NCI-H1694 (cell line): ENCODE data around the gene SKA2.
"Not testable (repeated sequence)": the region's sequence is repeated elsewhere in the genome, so short reads cannot be mapped to it uniquely, and the experiment has no call there.

ENCODE experiments used
- DNase-seq: peaks from one replicate; lab custom pipeline; 2025; lab: John Stamatoyannopoulos, UW

SKA2 gene

GRCh38 chr17:59151591-59151990, 3.4 kb downstream of the SKA2 start:
- no peak for DNase-seq

- no peak for DNase-seq
Measured at GRCh38 chr17:59151006-59151405, 4.0 kb downstream of the SKA2 start.

GRCh38 chr17:59149841-59150511, 5.0 kb downstream of the SKA2 start:
- DNase-seq: no peak

- DNase-seq: no peak
Measured at GRCh38 chr17:59149051-59149450, 5.9 kb downstream of the SKA2 start.

GRCh38 chr17:59145571-59146096, 9.4 kb downstream of the SKA2 start:
- DNase-seq: no peak

- DNase-seq: no peak
Measured at GRCh38 chr17:59141860-59142259, 13.1 kb downstream of the SKA2 start.

- no peak for DNase-seq
Measured at GRCh38 chr17:59139939-59140338, 15.0 kb downstream of the SKA2 start.

GRCh38 chr17:59138339-59138738, 16.6 kb downstream of the SKA2 start:
- not testable (repeated sequence) for DNase-seq

- DNase-seq: no peak
Measured at GRCh38 chr17:59131131-59131530, 23.9 kb downstream of the SKA2 start.

- DNase-seq: no peak
Measured at GRCh38 chr17:59129814-59130213, 25.2 kb downstream of the SKA2 start.

GRCh38 chr17:59126809-59127417, 28.1 kb downstream of the SKA2 start:
- no peak for DNase-seq

- no peak for DNase-seq
Measured at GRCh38 chr17:59124665-59125064, 30.3 kb downstream of the SKA2 start.

- no peak for DNase-seq
Measured at GRCh38 chr17:59121901-59122480, 33.0 kb downstream of the SKA2 start.

- DNase-seq: no peak
Measured at GRCh38 chr17:59115474-59115873, 39.5 kb downstream of the SKA2 start.

- no peak for DNase-seq
Measured at GRCh38 chr17:59111539-59111938, 43.4 kb downstream of the SKA2 start.

- no peak for DNase-seq
Measured at GRCh38 chr17:59110973-59111372, 44.0 kb downstream of the SKA2 start.

- DNase-seq: no peak
Measured at GRCh38 chr17:59108400-59109102, 46.4 kb downstream of the SKA2 start.

- DNase-seq: no peak
Measured at GRCh38 chr17:59107306-59107670, 47.7 kb downstream of the SKA2 start.

GRCh38 chr17:59106463-59107305, 48.3 kb downstream of the SKA2 start, which contains the start of gene TRIM37:
TSS of gene TRIM37 (minus strand) at chr17:59106880. CDS start at chr17:59106461, 419 bp downstream.
- DNase-seq: peak; percentile 98

GRCh38 chr17:59105852-59106462, 49.0 kb downstream of the SKA2 start:
- DNase-seq: peak; percentile 41

- DNase-seq: no peak
Measured at GRCh38 chr17:59101178-59101577, 53.8 kb downstream of the SKA2 start.
